KMS-11 (cell line): ENCODE measurements around the gene ACMSD.
"Not testable (repeated sequence)": the region's sequence is repeated elsewhere in the genome, so short reads cannot be mapped to it uniquely, and the experiment has no call there.

Source experiments
- H2AFZ ChIP-seq: fragments of 200-600 bp; sonication (generic); 2 replicates; pipeline ENCODE4 v1.6.1; 2016; ENCODE audit warnings: antibody characterized with exemption, mixed run types, low read depth
- H3K27ac ChIP-seq: fragments of 200-600 bp; sonication (generic); 2 replicates; pipeline ENCODE4 v1.6.1; 2016; ENCODE audit warnings: mild to moderate bottlenecking, mixed run types
- H3K27me3 ChIP-seq: fragments of 200-600 bp; sonication (generic); 2 replicates; pipeline ENCODE4 v1.6.1; 2017; ENCODE audit warnings: mild to moderate bottlenecking, low read depth, mixed run types, moderate library complexity; ENCODE audit not compliant: insufficient read depth
- H3K36me3 ChIP-seq: fragments of 200-600 bp; sonication (generic); 2 replicates; pipeline ENCODE4 v1.6.1; 2017; ENCODE audit warnings: mild to moderate bottlenecking, mixed run types; ENCODE audit not compliant: insufficient read depth
- H3K4me1 ChIP-seq: fragments of 200-600 bp; sonication (generic); 2 replicates; pipeline ENCODE4 v1.6.1; 2016; ENCODE audit warnings: mild to moderate bottlenecking, low read depth, mixed run types; ENCODE audit not compliant: poor library complexity, severe bottlenecking
- H3K4me2 ChIP-seq: fragments of 200-600 bp; sonication (generic); 2 replicates; pipeline ENCODE4 v1.7.0; 2016; ENCODE audit warnings: mild to moderate bottlenecking, mixed run types
- H3K4me3 ChIP-seq: fragments of 200-600 bp; sonication (generic); IDR thresholded peaks from 2 replicates; pipeline ENCODE4 v1.6.1; 2017; ENCODE audit warnings: low read depth, low read length, mixed read lengths; ENCODE audit not compliant: insufficient read depth
- H3K79me2 ChIP-seq: fragments of 200-600 bp; sonication (generic); 2 replicates; pipeline ENCODE4 v1.6.1; 2016; ENCODE audit warnings: low read depth, mixed run types; ENCODE audit not compliant: insufficient read depth
- H3K9ac ChIP-seq: fragments of 200-600 bp; sonication (generic); 2 replicates; pipeline ENCODE4 v1.6.1; 2016; ENCODE audit warnings: mild to moderate bottlenecking, mixed run types
- H4K20me1 ChIP-seq: fragments of 200-600 bp; sonication (generic); 2 replicates; pipeline ENCODE4 v1.6.1; 2016; ENCODE audit warnings: mild to moderate bottlenecking, mixed run types; ENCODE audit not compliant: insufficient read depth
- TF ChIP-seq, protein P1 (sequence below): fragments of 200-600 bp; sonication (generic); conservative IDR thresholded peaks from 2 replicates; pipeline ENCODE4 v1.6.1; 2017; ENCODE audit warnings: low read depth, mild to moderate bottlenecking, antibody characterized with exemption, low read length, moderate library complexity, mixed read lengths

ACMSD gene

DNA sequence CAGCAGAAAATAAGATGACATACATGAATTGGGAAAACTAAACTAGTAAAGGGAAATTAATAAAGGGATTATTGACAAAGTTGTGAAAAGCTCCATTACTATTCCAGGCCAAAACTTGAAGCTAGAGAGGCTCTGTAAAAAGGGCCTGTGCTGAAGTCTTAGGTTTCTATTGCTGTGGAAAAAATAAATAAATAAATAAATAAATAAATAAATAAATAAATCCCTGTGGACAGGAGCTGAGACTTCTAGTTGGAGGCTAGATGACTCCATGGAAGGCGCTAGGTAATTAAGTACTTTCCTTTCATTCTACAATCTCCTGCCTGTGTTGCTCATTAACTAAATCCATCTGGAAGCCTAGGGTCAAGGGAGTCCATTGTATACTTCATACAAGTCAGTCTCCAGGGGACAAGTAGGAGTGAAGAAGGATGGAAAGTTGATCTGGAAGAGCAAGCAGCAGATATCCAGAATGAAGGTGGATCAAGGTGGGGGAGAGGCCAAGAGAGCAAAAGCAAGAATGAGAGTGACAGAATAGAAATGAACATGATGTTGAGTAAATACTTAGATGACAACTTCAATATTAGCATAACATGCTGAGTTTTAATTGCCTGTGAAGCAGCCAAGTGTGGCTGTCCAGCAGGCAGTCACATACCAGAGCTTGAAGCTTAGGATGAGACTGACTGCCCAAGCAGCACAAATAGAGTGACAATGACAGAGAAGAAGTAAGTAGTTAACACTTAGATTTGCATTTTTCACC lies 54.0 kb downstream of the ACMSD start:
- Histone ChIP-seq H3K79me2 (no peaks in the 10 kb centered on the region), H4K20me1 (no peaks in the 10 kb centered on the region), H3K4me2 (no peak overlapping the region), H3K4me1 (no peaks in the 10 kb centered on the region), H3K9ac (no peak overlapping the region), H3K27me3 (no peaks in the 10 kb centered on the region), H3K36me3 (no peaks in the 10 kb centered on the region), H3K27ac (no peak overlapping the region), H3K4me3 (no peak overlapping the region), H2AFZ (no peak overlapping the region)
- TF ChIP-seq, protein P1, sequence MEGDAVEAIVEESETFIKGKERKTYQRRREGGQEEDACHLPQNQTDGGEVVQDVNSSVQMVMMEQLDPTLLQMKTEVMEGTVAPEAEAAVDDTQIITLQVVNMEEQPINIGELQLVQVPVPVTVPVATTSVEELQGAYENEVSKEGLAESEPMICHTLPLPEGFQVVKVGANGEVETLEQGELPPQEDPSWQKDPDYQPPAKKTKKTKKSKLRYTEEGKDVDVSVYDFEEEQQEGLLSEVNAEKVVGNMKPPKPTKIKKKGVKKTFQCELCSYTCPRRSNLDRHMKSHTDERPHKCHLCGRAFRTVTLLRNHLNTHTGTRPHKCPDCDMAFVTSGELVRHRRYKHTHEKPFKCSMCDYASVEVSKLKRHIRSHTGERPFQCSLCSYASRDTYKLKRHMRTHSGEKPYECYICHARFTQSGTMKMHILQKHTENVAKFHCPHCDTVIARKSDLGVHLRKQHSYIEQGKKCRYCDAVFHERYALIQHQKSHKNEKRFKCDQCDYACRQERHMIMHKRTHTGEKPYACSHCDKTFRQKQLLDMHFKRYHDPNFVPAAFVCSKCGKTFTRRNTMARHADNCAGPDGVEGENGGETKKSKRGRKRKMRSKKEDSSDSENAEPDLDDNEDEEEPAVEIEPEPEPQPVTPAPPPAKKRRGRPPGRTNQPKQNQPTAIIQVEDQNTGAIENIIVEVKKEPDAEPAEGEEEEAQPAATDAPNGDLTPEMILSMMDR: no peak

DNA sequence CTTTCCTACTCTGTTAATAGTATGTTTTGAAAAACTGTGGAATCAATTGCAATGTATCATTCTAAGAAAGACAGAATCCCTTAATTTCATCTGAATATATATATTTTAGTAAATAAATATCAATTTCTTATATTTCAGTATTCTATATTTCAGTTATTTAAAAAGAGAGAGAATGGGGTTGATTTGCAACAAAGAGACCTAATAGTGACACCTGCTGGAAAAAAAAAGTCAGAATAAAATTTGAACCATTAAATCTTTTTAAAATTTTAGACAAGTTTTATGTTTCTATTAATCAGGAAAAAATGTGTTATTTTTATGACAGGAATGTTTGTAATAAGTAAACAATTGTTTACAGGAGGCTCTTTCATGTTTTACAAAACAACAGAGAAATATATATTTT lies 59.5 kb downstream of the ACMSD start:
- Histone ChIP-seq H3K4me2 (no peak overlapping the region), H3K4me3 (no peak overlapping the region), H3K9ac (no peak overlapping the region)

DNA sequence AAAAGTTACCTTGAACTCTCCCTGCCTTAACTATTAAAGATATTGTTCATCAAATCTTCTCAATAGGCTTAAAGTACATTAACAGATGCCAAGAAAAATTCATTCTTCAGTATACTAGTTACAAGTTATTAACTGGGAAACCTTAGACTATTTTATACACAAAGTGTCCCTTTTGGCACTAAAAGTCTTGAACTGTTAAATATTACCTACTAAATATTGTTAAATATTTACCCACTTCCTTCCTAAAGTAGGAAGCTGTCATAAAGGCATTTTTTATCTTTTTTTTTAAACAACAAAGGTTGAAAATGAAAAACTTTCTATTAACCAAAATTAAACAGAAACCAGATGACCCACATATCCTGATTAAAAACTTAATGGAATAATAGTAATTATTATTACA lies 60.8 kb downstream of the ACMSD start:
- no peak overlapping the region for H3K4me3 ChIP-seq
- H3K4me1 ChIP-seq: no peaks in the 10 kb centered on the region
- no peak overlapping the region for H3K4me2 ChIP-seq
- H3K36me3 ChIP-seq: no peaks in the 10 kb centered on the region
- no peak overlapping the region for H2AFZ ChIP-seq
- no peaks in the 10 kb centered on the region for H3K27me3 ChIP-seq
- H3K9ac ChIP-seq: no peak overlapping the region
- TF ChIP-seq, protein P1: no peak
- no peaks in the 10 kb centered on the region for H4K20me1 ChIP-seq
- H3K27ac ChIP-seq: no peak overlapping the region
- no peaks in the 10 kb centered on the region for H3K79me2 ChIP-seq

More for the DNA sequence above, 59.5 kb downstream of the ACMSD start:
- H3K4me1 ChIP-seq: no peaks in the 10 kb centered on the region
- no peaks in the 10 kb centered on the region for H3K36me3 ChIP-seq
- no peak overlapping the region for H3K27ac ChIP-seq
- no peaks in the 10 kb centered on the region for H3K79me2 ChIP-seq
- no peak overlapping the region for H2AFZ ChIP-seq
- no peaks in the 10 kb centered on the region for H4K20me1 ChIP-seq
- no peaks in the 10 kb centered on the region for H3K27me3 ChIP-seq
- TF ChIP-seq, protein P1: no peak; the same call in 1 of the 2 replicates

DNA sequence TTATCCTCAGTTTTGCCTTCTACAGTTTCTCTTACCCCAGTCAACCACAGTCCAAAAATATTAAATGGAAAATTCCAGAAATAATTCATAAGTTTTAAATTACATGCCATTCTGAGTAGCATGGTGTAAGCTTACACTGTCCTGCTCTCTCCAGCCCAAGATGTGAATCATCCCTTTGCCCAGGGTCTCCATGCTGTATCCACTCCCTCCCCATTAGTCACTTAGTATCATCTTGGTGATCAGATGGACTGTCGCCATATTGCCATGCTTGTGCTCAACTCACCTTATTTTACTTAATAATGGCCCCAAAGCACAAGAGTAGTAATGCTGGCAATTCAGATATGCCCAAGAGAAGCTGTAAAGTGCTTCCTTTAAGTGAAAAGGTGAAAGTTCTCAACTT lies 61.7 kb downstream of the ACMSD start:
- H3K4me3 ChIP-seq: no peak overlapping the region
- no peaks in the 10 kb centered on the region for H3K4me1 ChIP-seq
- H3K79me2 ChIP-seq: no peaks in the 10 kb centered on the region
- no peak overlapping the region for H3K27ac ChIP-seq
- no peaks in the 10 kb centered on the region for H4K20me1 ChIP-seq
- H3K4me2 ChIP-seq: no peak overlapping the region
- no peaks in the 10 kb centered on the region for H3K27me3 ChIP-seq
- no peak overlapping the region for H2AFZ ChIP-seq
- TF ChIP-seq, protein P1: no peak
- no peak overlapping the region for H3K9ac ChIP-seq
- no peaks in the 10 kb centered on the region for H3K36me3 ChIP-seq

DNA sequence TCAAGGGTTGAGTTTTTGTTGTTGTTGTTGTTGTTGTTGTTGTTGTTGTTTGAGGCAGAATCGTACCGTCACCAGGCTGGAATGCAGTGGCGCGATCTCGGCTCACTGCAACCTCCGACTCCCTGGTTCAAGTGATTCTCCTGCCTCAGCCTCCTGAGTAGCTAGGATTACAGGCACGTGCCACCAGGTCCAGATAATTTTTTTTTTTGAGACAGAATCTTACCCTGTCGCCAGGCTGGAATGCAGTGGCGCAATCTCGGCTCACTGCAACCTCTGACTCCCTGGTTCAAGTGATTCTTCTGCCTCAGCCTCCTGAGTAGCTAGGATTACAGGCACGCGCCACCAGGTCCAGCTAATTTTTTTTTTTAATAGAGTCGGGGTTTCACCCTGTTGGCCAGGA lies 65.3 kb downstream of the ACMSD start:
- not testable (repeated sequence) for H3K4me3 ChIP-seq, H3K36me3 ChIP-seq, H3K4me2 ChIP-seq, H2AFZ ChIP-seq, H3K79me2 ChIP-seq, H4K20me1 ChIP-seq, H3K4me1 ChIP-seq, H3K27me3 ChIP-seq, H3K27ac ChIP-seq, H3K9ac ChIP-seq
